NCI-H2029 treated with DMSO at 0.1 percent for 48 hours (cell line): ENCODE measurements around the gene BPIFA3.

Experiments used
- DNase-seq: peaks from one replicate; lab custom pipeline; 2025; lab: John Stamatoyannopoulos, UW

BPIFA3 gene

GRCh38 chr20:33262658-33263065, 45.5 kb downstream of the BPIFA3 start:
- DNase-seq: peak; percentile 31

GRCh38 chr20:33263784-33264183, 46.6 kb downstream of the BPIFA3 start:
- no peak for DNase-seq

GRCh38 chr20:33267701-33268100, 50.5 kb downstream of the BPIFA3 start:
- no peak for DNase-seq

- DNase-seq: no peak
These were observed 55.2 kb downstream of the BPIFA3 start for GRCh38 chr20:33272155-33272873.

- no peak for DNase-seq
These were observed 56.1 kb downstream of the BPIFA3 start for GRCh38 chr20:33273117-33273851.

- DNase-seq: no peak
These were observed 58.1 kb downstream of the BPIFA3 start for GRCh38 chr20:33275215-33275614.

- no peak for DNase-seq
These were observed 58.7 kb downstream of the BPIFA3 start for GRCh38 chr20:33275871-33276270.

GRCh38 chr20:33276303-33277113, 59.4 kb downstream of the BPIFA3 start:
- no peak for DNase-seq
